ENCODE measurements around the gene AMN. TPM values are rescaled to one million over a fixed set of nuclear protein-coding genes. Genes with fewer than 3 reads are reported as not detected.

Gene AMN
- total and polyA plus RNA-seq, 2 experiments from 2014 or later, result 169 to 247 TPM

GRCh38 chr14:102952276-102952675 lies 29.8 kb downstream of the AMN start:
- no peaks in the 10 kb centered on the region for H3K79me2 ChIP-seq
- no peak overlapping the region for H3K4me2 ChIP-seq
- H3K9me2 ChIP-seq (replicated peaks; ENCODE audit: insufficient read depth), result no peaks in the 10 kb centered on the region
- H3K4me1 ChIP-seq (ENCODE audit: insufficient read depth), result no peaks in the 10 kb centered on the region
- no peaks in the 10 kb centered on the region for H3K9me3 ChIP-seq (ENCODE audit: low read depth)
- H4K20me1 ChIP-seq (ENCODE audit: insufficient read depth, poor library complexity, severe bottlenecking), result no peaks in the 10 kb centered on the region
- H3K27ac ChIP-seq, result no peak overlapping the region
- no peaks in the 10 kb centered on the region for H3K27me3 ChIP-seq
- no peak for DNase-seq (ENCODE audit: low spot score)
- no peak overlapping the region for H2AFZ ChIP-seq
- no peaks in the 10 kb centered on the region for H3K36me3 ChIP-seq (replicated peaks; ENCODE audit: insufficient read depth, low read depth)
- no peak overlapping the region for H3K4me3 ChIP-seq
- WGBS (ENCODE audit: low lambda C conversion rate, missing lambda C conversion rate), result 98% methylated on average over 6 of the region's 6 CpGs
- TF ChIP-seq EZH2phosphoT487 (IDR thresholded peaks at IDR 0.05; ENCODE audit: low read depth, severe bottlenecking, unreplicated experiment), result no peak
- TF ChIP-seq, protein P1, sequence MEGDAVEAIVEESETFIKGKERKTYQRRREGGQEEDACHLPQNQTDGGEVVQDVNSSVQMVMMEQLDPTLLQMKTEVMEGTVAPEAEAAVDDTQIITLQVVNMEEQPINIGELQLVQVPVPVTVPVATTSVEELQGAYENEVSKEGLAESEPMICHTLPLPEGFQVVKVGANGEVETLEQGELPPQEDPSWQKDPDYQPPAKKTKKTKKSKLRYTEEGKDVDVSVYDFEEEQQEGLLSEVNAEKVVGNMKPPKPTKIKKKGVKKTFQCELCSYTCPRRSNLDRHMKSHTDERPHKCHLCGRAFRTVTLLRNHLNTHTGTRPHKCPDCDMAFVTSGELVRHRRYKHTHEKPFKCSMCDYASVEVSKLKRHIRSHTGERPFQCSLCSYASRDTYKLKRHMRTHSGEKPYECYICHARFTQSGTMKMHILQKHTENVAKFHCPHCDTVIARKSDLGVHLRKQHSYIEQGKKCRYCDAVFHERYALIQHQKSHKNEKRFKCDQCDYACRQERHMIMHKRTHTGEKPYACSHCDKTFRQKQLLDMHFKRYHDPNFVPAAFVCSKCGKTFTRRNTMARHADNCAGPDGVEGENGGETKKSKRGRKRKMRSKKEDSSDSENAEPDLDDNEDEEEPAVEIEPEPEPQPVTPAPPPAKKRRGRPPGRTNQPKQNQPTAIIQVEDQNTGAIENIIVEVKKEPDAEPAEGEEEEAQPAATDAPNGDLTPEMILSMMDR (IDR thresholded peaks at IDR 0.05; ENCODE audit: poor library complexity), result no peak
- no peak for TF ChIP-seq EZH2 (IDR thresholded peaks at IDR 0.05; ENCODE audit: borderline replicate concordance)

DNA sequence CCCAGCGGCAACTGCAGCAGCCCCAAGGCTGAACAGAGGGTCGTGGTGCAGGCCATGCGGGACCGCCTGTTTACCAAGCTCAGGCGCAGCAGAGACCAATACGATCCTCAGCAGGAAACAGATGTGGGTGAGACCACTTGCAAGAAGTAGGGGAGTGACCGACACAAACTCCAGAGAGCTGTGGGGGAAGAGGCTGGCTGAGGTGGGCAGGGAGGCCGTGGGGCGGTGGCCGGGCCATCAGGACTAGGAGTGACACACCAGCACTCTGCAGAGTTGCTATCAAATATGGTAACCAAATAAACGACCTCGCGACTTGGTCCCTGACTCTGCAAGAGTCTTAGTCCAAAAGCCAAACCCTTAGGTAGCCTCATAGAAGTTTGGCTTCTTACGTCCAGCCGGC lies 30.6 kb downstream of the AMN start:
- WGBS (ENCODE audit: low lambda C conversion rate, missing lambda C conversion rate), result 96% methylated on average over 15 of the region's 15 CpGs
- H3K79me2 ChIP-seq, result no peaks in the 10 kb centered on the region
- H3K9me2 ChIP-seq (replicated peaks; ENCODE audit: insufficient read depth), result no peaks in the 10 kb centered on the region
- no peaks in the 10 kb centered on the region for H3K9me3 ChIP-seq (ENCODE audit: low read depth)
- no peaks in the 10 kb centered on the region for H4K20me1 ChIP-seq (ENCODE audit: insufficient read depth, poor library complexity, severe bottlenecking)
- TF ChIP-seq EZH2phosphoT487 (IDR thresholded peaks at IDR 0.05; ENCODE audit: low read depth, severe bottlenecking, unreplicated experiment), result no peak
- TF ChIP-seq, protein P1 (IDR thresholded peaks at IDR 0.05; ENCODE audit: poor library complexity), result no peak
- TF ChIP-seq EZH2 (IDR thresholded peaks at IDR 0.05; ENCODE audit: borderline replicate concordance), result no peak
- no peak overlapping the region for H3K4me2 ChIP-seq
- DNase-seq (ENCODE audit: low spot score), result no peak
- no peaks in the 10 kb centered on the region for H3K36me3 ChIP-seq (replicated peaks; ENCODE audit: insufficient read depth, low read depth)
- no peak overlapping the region for H3K4me3 ChIP-seq
- H3K27ac ChIP-seq, result no peak overlapping the region
- no peaks in the 10 kb centered on the region for H3K27me3 ChIP-seq
- H3K4me1 ChIP-seq (ENCODE audit: insufficient read depth), result no peaks in the 10 kb centered on the region
- no peak overlapping the region for H2AFZ ChIP-seq

DNA sequence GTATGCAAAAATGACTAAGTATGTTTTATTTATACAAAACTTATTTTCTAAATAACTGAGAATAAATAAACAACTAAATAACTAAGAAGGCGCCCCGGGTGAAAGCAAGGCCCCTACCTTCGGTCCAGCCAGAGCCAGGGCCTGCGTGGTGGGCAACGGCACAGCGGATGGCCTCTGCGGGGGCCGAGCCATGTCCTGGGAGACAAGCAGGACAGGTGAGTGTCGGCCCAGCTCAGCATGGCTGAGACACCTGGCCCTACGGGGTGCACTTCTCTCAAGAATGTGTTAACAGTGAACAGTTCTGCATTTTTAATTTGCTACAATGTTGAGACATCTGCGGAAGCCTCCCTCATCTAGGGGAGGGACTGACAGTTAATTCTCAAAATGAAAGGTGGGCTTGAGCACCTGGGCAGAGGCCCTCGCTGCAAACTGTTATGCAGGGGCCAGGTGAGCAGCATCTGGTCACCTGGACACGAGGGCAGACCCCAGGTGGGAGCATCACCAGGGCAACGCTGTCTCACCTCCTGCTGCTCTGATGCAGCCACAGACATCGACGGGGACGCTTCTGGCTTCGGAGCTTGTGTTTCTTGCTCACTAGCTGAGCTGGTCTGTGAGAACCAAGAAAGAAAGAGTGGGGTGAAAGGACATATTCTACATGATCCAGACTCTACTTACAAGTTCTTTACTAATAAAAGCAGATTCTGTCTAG lies 31.8 kb downstream of the AMN start:
- Histone ChIP-seq H2AFZ (no peak overlapping the region), H3K4me2 (no peak overlapping the region), H3K79me2 (no peaks in the 10 kb centered on the region), H3K4me3 (no peak overlapping the region), H4K20me1 (ENCODE audit: insufficient read depth, poor library complexity, severe bottlenecking) (no peaks in the 10 kb centered on the region), H3K36me3 (replicated peaks; ENCODE audit: insufficient read depth, low read depth) (no peaks in the 10 kb centered on the region), H3K27ac (no peak overlapping the region), H3K9me3 (ENCODE audit: low read depth) (no peaks in the 10 kb centered on the region), H3K9me2 (replicated peaks; ENCODE audit: insufficient read depth) (no peaks in the 10 kb centered on the region), H3K4me1 (ENCODE audit: insufficient read depth) (no peaks in the 10 kb centered on the region), H3K27me3 (no peaks in the 10 kb centered on the region)
- 93% methylated on average over 18 of the region's 18 CpGs for WGBS (ENCODE audit: low lambda C conversion rate, missing lambda C conversion rate)
- TF ChIP-seq EZH2phosphoT487 (IDR thresholded peaks at IDR 0.05; ENCODE audit: low read depth, severe bottlenecking, unreplicated experiment), result no peak
- no peak for TF ChIP-seq EZH2 (IDR thresholded peaks at IDR 0.05; ENCODE audit: borderline replicate concordance)
- TF ChIP-seq, protein P1 (IDR thresholded peaks at IDR 0.05; ENCODE audit: poor library complexity), result no peak
- DNase-seq (ENCODE audit: low spot score), result no peak
